Prostate gland (tissue), 2 donors: ENCODE measurements around the gene SPATA16. TPM values are rescaled to one million over a fixed set of nuclear protein-coding genes. Genes with fewer than 3 reads are reported as not detected.

Experiments
- DNase-seq: peaks from one replicate; pipeline ENCODE4 v3.0.0-alpha.2; 2019; ENCODE audit warnings: low spot score
- H3K27ac ChIP-seq, 2 donors: fragments of 200-600 bp; sonication (generic); 2 replicates each; pipeline ENCODE4 v1.5.1; 2017 to 2019
- H3K27me3 ChIP-seq: fragments of 200-600 bp; sonication (generic); replicated peaks from 2 replicates; pipeline ENCODE4 v1.5.1; 2019; ENCODE audit not compliant: insufficient read depth
- H3K36me3 ChIP-seq, 2 donors: fragments of 200-600 bp; sonication (generic); 1 replicate in 1 of 2; 2 replicates in 1 of 2; pipeline versions ENCODE4 v1.5.1 to v1.8.1; 2017 to 2019
- H3K4me1 ChIP-seq: fragments of 200-600 bp; sonication (generic); replicated peaks from 2 replicates; pipeline ENCODE4 v1.5.1; 2019
- H3K4me3 ChIP-seq, 2 donors: fragments of 200-600 bp; sonication (generic); 2 replicates each; pipeline ENCODE4 v1.5.1; 2017 to 2019
- H3K9me3 ChIP-seq: fragments of 200-600 bp; sonication (generic); 2 replicates; pipeline ENCODE4 v1.5.1; 2017
- POLR2A ChIP-seq: fragments of 450-650 bp; IDR thresholded peaks from one replicate; pipeline ENCODE4 v1.6.1; 2016; ENCODE audit warnings: antibody characterized with exemption, mild to moderate bottlenecking
- POLR2AphosphoS5 ChIP-seq: sonication (generic); formaldehyde crosslinking; IDR thresholded peaks from one replicate; pipeline ENCODE4 v1.6.1; 2017; ENCODE audit warnings: antibody characterized with exemption
- WGBS: methylation state at CpG from one replicate; pipeline ENCODE4 v1.1.5; 2018; 5-methylcytosine and 5-hydroxymethylcytosine counted together
- intact Hi-C: fragments of 100-400 bp; cut with DNase I; formaldehyde crosslinking; loops from one replicate; pipeline ENCODE4 v1.14.2; 2022
- total RNA-seq, 2 donors: library from RNA; depleted of rRNA; stranded (reverse); fragments of >200 nt; gene quantifications; one replicate each; pipeline ENCODE4 v1.1.0, GENCODE V29; 2016
- TF ChIP-seq, protein P1 (sequence below), 4 experiments: fragments of 200-600 bp in 2 of 4; fragments of 450-650 bp in 2 of 4; sonication (generic) in 2 of 4; IDR thresholded peaks; 1 replicate in 3 of 4; 2 replicates in 1 of 4; pipeline ENCODE4 v1.5.1; 2016 to 2019; ENCODE audit warnings: antibody characterized with exemption in 4 of 4, mild to moderate bottlenecking in 2 of 4, moderate library complexity in 2 of 4

SPATA16 gene
- total RNA-seq, 2 donors from 2014 or later = 3.8 TPM; not detected in 1

DNA sequence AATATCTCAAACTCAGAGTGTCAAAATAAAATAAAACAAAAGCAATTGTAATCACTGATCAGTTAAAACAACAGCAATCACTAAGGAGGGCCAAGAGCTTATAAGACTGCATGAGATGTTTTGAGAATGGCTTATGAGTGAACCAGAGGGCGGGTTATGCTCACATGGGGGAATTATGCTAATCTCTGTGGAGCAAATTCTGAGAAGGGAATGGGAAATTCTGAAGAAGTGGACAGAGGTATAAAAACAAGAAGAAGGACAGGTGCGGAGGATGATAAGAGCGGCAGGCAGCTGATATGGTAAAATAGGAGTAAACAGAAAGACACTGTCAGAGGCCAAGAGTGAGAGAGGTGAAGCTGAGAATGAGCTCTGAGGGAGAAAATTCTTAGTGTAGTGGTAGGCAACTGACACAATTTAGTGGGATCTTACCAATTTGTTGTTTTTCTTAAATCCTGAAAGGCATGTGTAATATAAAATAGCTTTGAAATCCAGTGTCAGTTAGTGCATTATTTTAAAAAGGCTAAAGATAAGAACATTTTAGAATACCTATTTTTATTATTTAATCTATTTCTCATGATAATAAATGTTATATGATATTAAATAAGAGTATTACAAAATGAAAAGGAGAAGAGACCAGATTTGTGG lies 133.8 kb downstream of the SPATA16 start:
- WGBS = 73% methylated on average over 3 of the region's 3 CpGs
- Histone ChIP-seq H3K27me3 (no peaks in the 10 kb centered on the region), H3K4me3 (no peak overlapping the region), H3K36me3 (no peaks in the 10 kb centered on the region), H3K9me3 (no peaks in the 10 kb centered on the region), H3K4me1 (no peaks in the 10 kb centered on the region), H3K27ac (no peak overlapping the region)
- DNase-seq = no peak
- intact Hi-C loops = no loop called here
- no peak for TF ChIP-seq POLR2A
- TF ChIP-seq, protein P1, sequence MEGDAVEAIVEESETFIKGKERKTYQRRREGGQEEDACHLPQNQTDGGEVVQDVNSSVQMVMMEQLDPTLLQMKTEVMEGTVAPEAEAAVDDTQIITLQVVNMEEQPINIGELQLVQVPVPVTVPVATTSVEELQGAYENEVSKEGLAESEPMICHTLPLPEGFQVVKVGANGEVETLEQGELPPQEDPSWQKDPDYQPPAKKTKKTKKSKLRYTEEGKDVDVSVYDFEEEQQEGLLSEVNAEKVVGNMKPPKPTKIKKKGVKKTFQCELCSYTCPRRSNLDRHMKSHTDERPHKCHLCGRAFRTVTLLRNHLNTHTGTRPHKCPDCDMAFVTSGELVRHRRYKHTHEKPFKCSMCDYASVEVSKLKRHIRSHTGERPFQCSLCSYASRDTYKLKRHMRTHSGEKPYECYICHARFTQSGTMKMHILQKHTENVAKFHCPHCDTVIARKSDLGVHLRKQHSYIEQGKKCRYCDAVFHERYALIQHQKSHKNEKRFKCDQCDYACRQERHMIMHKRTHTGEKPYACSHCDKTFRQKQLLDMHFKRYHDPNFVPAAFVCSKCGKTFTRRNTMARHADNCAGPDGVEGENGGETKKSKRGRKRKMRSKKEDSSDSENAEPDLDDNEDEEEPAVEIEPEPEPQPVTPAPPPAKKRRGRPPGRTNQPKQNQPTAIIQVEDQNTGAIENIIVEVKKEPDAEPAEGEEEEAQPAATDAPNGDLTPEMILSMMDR (IDR thresholded peaks at IDR 0.05) = no peak
- no peak for TF ChIP-seq POLR2AphosphoS5

DNA sequence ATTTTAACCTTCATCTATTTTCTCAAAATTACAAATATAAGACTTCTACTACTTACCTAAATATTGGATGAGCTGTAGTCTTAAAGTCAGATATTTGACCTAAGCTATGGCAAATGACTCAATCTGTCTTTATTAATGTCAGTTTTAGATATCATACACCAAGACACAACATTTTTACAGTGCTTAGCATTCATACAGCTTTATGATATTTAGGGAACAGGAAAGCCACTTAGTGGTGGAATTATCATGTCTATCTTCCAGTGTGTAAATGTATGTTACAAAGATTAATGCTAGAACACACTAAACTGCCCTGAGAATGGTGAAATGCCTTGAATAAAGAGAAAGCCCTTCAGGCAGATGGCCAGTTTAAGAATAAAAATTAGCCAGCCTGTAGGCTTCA lies 135.0 kb downstream of the SPATA16 start:
- intact Hi-C loops = no loop called here
- TF ChIP-seq, protein P1 (IDR thresholded peaks at IDR 0.05) = no peak
- TF ChIP-seq POLR2AphosphoS5 (no peak), POLR2A (no peak)
- Histone ChIP-seq H3K27ac (no peak overlapping the region), H3K4me1 (no peaks in the 10 kb centered on the region), H3K27me3 (no peaks in the 10 kb centered on the region), H3K36me3 (no peaks in the 10 kb centered on the region), H3K9me3 (no peaks in the 10 kb centered on the region), H3K4me3 (no peak overlapping the region)
- no peak for DNase-seq

DNA sequence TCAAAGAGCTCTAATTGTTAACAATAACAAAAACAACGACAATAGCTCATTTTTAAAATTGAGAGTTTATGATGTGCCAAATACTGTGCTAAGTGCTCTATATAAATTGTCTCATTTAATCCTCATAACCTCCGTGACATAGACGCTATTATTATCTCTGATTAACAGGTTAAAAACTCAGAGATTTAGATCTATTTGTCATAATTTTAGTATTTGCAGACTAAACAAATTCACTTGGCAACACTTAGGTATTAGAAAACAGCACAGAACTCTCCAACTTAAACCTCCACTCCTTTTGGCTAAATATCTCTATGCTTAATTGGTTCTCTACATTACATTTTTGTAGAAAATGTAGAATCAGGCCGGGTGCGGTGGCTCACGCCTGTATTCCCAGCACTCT lies 136.4 kb downstream of the SPATA16 start:
- H3K4me1 ChIP-seq = no peaks in the 10 kb centered on the region
- H3K4me3 ChIP-seq = no peak overlapping the region
- H3K27ac ChIP-seq = no peak overlapping the region
- intact Hi-C loops = no loop called here
- no peaks in the 10 kb centered on the region for H3K36me3 ChIP-seq
- H3K27me3 ChIP-seq = no peaks in the 10 kb centered on the region
- DNase-seq = no peak
- H3K9me3 ChIP-seq = no peaks in the 10 kb centered on the region
- TF ChIP-seq, protein P1 (IDR thresholded peaks at IDR 0.05) = no peak
- TF ChIP-seq POLR2AphosphoS5 = no peak
- TF ChIP-seq POLR2A = no peak
- 69% methylated on average over 6 of the region's 6 CpGs for WGBS

DNA sequence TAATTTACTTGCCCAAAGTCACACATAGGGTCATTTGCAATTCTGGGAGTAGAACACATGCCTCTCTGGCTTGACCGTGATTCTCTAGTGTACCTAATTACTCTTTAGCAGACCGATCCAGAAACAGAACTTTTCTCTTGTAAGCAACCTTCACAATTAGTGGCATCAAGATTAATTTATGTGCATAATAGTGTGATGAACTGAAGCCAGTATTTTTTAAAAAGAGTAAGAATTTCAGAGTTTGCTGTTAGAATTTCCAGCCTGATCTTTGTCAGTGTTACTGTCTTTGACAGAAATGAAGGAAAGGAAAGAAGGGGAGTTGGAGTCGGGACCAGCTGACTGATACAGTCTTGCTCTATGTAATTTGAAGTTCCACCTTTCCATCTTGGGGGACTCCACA lies 137.1 kb downstream of the SPATA16 start:
- Histone ChIP-seq H3K27ac (no peak overlapping the region), H3K9me3 (no peaks in the 10 kb centered on the region), H3K4me3 (no peak overlapping the region), H3K36me3 (no peaks in the 10 kb centered on the region), H3K4me1 (no peaks in the 10 kb centered on the region), H3K27me3 (no peaks in the 10 kb centered on the region)
- no peak for DNase-seq
- TF ChIP-seq POLR2A = no peak
- TF ChIP-seq, protein P1 (IDR thresholded peaks at IDR 0.05) = no peak
- no peak for TF ChIP-seq POLR2AphosphoS5
- 83% methylated on average over 3 of the region's 3 CpGs for WGBS
- intact Hi-C loops = no loop called here

DNA sequence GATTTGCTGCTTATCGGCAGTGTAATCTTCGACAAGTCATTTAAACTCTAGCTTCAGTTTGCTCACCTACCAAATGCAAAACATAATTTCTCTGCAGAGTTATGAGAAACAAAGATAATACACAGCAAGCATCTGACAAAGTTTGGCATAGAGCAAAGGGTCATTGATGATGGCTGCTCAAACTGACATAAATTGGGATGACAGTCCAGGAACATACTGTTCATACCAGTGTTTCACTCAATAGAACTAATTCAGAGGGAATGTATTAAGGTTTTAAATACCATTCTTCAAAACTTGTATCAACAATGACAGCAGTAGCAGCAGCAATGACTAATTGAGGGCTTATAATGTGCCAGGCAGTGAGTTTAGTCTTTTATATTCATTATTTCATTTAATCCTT lies 137.6 kb downstream of the SPATA16 start:
- WGBS = 85% methylated on average over 2 of the region's 2 CpGs
- no peak overlapping the region for H3K4me3 ChIP-seq

More for the DNA sequence above, 137.6 kb downstream of the SPATA16 start:
- DNase-seq = no peak
- Histone ChIP-seq H3K27me3 (no peaks in the 10 kb centered on the region), H3K4me1 (no peaks in the 10 kb centered on the region), H3K36me3 (no peaks in the 10 kb centered on the region), H3K9me3 (no peaks in the 10 kb centered on the region), H3K27ac (no peak overlapping the region)
- intact Hi-C loops = no loop called here
- TF ChIP-seq POLR2AphosphoS5 (no peak), POLR2A (no peak)
- TF ChIP-seq, protein P1 (IDR thresholded peaks at IDR 0.05) = no peak
